Testis (tissue), 2 donors: Measurements from ENCODE around the gene HRK.

Experiments
- POLR2A ChIP-seq: fragments of 450-650 bp; IDR thresholded peaks from one replicate; pipeline ENCODE4 v1.6.1; 2017; ENCODE audit warnings: antibody characterized with exemption, mild to moderate bottlenecking, moderate library complexity
- TF ChIP-seq, protein P1 (sequence below), 3 experiments: fragments of 450-650 bp in 2 of 3; fragments of 200-600 bp in 1 of 3; sonication (generic) in 1 of 3; IDR thresholded peaks; one replicate each; pipeline ENCODE4 v1.5.1; 2016 to 2019; ENCODE audit warnings: antibody characterized with exemption in 3 of 3, mild to moderate bottlenecking in 2 of 3, moderate library complexity in 1 of 3

DNA sequence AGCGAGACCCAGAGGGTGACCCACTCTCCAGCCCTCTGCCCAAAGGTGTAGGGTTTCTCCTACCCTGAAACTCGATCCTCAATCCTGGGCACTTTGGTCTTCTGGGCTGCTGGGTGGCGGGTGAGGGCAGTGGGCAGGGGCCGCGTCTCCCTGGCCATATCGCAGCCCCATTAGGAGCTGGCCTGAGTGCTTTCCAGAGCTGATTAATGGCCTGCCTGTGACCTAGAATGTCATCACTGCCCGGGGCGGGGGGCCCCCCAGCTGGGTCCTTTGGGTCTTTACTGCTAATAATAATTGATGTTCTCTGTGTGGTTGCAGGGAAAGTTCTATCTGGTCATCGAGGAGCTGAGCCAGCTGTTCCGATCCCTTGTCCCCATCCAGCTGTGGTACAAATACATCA is 47.8 kb downstream of the HRK start:
- TF ChIP-seq POLR2A = no peak
- TF ChIP-seq, protein P1, sequence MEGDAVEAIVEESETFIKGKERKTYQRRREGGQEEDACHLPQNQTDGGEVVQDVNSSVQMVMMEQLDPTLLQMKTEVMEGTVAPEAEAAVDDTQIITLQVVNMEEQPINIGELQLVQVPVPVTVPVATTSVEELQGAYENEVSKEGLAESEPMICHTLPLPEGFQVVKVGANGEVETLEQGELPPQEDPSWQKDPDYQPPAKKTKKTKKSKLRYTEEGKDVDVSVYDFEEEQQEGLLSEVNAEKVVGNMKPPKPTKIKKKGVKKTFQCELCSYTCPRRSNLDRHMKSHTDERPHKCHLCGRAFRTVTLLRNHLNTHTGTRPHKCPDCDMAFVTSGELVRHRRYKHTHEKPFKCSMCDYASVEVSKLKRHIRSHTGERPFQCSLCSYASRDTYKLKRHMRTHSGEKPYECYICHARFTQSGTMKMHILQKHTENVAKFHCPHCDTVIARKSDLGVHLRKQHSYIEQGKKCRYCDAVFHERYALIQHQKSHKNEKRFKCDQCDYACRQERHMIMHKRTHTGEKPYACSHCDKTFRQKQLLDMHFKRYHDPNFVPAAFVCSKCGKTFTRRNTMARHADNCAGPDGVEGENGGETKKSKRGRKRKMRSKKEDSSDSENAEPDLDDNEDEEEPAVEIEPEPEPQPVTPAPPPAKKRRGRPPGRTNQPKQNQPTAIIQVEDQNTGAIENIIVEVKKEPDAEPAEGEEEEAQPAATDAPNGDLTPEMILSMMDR (IDR thresholded peaks at IDR 0.05) = no peak
